GM15510 (cell line): ENCODE measurements around the gene ARL2BP.

Experiments used
- POLR2A ChIP-seq: IDR thresholded peaks from 3 replicates; pipeline ENCODE4 v1.6.1; 2011; ENCODE audit warnings: borderline replicate concordance; ENCODE audit not compliant: insufficient read length; ENCODE audit errors: extremely low read depth

Gene ARL2BP

GRCh38 chr16:57284952-57285363 is 39.9 kb downstream of the ARL2BP start:
- no peak for TF ChIP-seq POLR2A

GRCh38 chr16:57285379-57285778 is 40.3 kb downstream of the ARL2BP start:
- no peak for TF ChIP-seq POLR2A

- no peak for TF ChIP-seq POLR2A
Measured at GRCh38 chr16:57289391-57290257, 44.6 kb downstream of the ARL2BP start.

- TF ChIP-seq POLR2A: no peak
Measured at GRCh38 chr16:57297856-57298255, 52.8 kb downstream of the ARL2BP start.

GRCh38 chr16:57299009-57299718 is 54.1 kb downstream of the ARL2BP start:
- TF ChIP-seq POLR2A: no peak

GRCh38 chr16:57299719-57300386 is 54.8 kb downstream of the ARL2BP start:
- TF ChIP-seq POLR2A: peak; percentile 33

- TF ChIP-seq POLR2A: no peak
Measured at GRCh38 chr16:57300387-57301125, 55.5 kb downstream of the ARL2BP start.

- no peak for TF ChIP-seq POLR2A
Measured at GRCh38 chr16:57301126-57301817, 56.2 kb downstream of the ARL2BP start.
